22Rv1 (cell line): Measurements from ENCODE around the gene C8A.

Experiments used
- CTCF ChIP-seq: fragments of 450-650 bp; IDR thresholded peaks from 2 replicates; pipeline ENCODE4 v1.5.1; 2017; ENCODE audit warnings: mild to moderate bottlenecking
- ZFX ChIP-seq: fragments of 450-650 bp; IDR thresholded peaks from 2 replicates; pipeline ENCODE4 v1.6.1; 2017; ENCODE audit warnings: antibody characterized with exemption, borderline replicate concordance

DNA sequence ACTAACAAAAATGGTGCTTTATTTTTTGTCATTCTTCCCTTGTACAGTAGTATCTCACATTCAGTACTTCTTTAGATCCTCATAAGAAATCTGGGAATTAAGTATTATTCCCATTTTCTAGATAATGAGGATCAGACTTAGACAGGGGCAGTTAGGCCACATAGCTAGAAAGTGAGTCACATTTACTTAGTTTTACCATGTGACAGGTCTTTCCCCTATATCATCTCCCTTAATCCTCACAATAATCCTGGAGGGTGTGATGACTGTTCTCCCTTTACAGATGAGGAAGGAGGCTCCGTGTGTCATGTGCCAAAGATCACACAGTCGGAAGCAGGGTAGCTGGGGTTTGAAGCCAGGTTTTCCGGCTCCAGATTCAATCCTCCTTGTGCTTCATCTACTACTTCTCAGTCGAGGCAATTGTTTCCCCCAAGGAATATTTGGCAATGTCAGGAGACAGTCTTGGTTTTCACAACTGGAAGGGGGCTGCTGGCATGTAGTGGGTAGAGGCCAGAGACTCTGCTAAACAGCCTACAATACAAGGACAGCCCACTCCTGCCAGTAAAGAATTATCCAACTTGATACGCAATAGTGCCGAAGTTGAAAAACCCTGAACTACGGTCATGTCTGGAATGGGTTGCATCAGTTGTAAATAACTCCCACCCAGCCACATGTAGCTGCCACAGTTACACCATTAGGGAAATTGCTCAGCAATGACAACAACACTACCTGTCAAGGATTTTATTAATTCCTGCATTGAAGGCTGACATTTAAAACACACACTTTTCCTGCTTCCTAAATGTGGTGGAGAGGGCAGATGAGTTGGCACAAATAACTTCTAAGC is 56.7 kb downstream of the C8A start:
- TF ChIP-seq CTCF (no peak), ZFX (no peak)
